HL-60 (cell line): ENCODE results near the gene KHNYN.
"Not testable (repeated sequence)": the region's sequence is repeated elsewhere in the genome, so short reads cannot be mapped to it uniquely, and the experiment has no call there.

ENCODE experiments used
- DNase-seq, 2 experiments: peaks; one replicate each; pipeline ENCODE4 v3.0.0-alpha.2; 2010 to 2020; ENCODE audit warnings: low read depth in 1 of 2, low spot score in 1 of 2
- H3K27ac ChIP-seq: fragments of 250-450 bp; sonication (Bioruptor Pico); replicated peaks from 2 replicates; pipeline ENCODE4 v1.5.1; 2020; ENCODE audit warnings: mild to moderate bottlenecking, moderate library complexity
- H3K27me3 ChIP-seq: fragments of 250-450 bp; sonication (Bioruptor Pico); 2 replicates; pipeline ENCODE4 v1.5.1; 2021; ENCODE audit warnings: mild to moderate bottlenecking, moderate library complexity; ENCODE audit not compliant: insufficient read depth, poor library complexity, severe bottlenecking
- H3K4me3 ChIP-seq: replicated peaks from 2 replicates; pipeline ENCODE4 v1.5.1; 2011; ENCODE audit warnings: mild to moderate bottlenecking, control low read depth, low read length; ENCODE audit not compliant: insufficient read depth
- CTCF ChIP-seq: IDR thresholded peaks from one replicate; pipeline ENCODE4 v1.5.1; 2011; ENCODE audit warnings: low read length, control low read depth, inconsistent platforms; ENCODE audit not compliant: insufficient read depth
- GABPA ChIP-seq: IDR thresholded peaks from 2 replicates; pipeline ENCODE4 v1.6.1; 2012; ENCODE audit warnings: low read depth
- POLR2AphosphoS5 ChIP-seq: IDR thresholded peaks from 2 replicates; pipeline ENCODE4 v1.6.1; 2012; ENCODE audit warnings: low read depth
- REST ChIP-seq: IDR thresholded peaks from 2 replicates; pipeline ENCODE4 v1.6.1; 2012; ENCODE audit warnings: low read depth; ENCODE audit not compliant: insufficient replicate concordance
- SPI1 ChIP-seq: IDR thresholded peaks from 2 replicates; pipeline ENCODE4 v1.6.1; 2012; ENCODE audit warnings: low read depth, mild to moderate bottlenecking, borderline replicate concordance

KHNYN gene

GRCh38 chr14:24384169-24384568 lies 45.6 kb upstream of the KHNYN start:
- TF ChIP-seq GABPA (no peak), REST (no peak), CTCF (no peak), SPI1 (no peak), POLR2AphosphoS5 (no peak)
- no peak overlapping the region for H3K27ac ChIP-seq
- no peaks in the 10 kb centered on the region for H3K27me3 ChIP-seq
- no peak for DNase-seq
- H3K4me3 ChIP-seq = no peak overlapping the region

GRCh38 chr14:24385524-24385923 lies 44.2 kb upstream of the KHNYN start:
- Histone ChIP-seq H3K4me3 (no peak overlapping the region), H3K27me3 (no peaks in the 10 kb centered on the region), H3K27ac (no peak overlapping the region)
- TF ChIP-seq GABPA = no peak
- no peak for TF ChIP-seq CTCF
- no peak for TF ChIP-seq REST
- no peak for TF ChIP-seq POLR2AphosphoS5
- no peak for TF ChIP-seq SPI1
- DNase-seq = no peak

GRCh38 chr14:24387009-24387345 lies 42.8 kb upstream of the KHNYN start:
- TF ChIP-seq GABPA (no peak), REST (no peak), POLR2AphosphoS5 (no peak), SPI1 (no peak), CTCF (no peak)
- H3K4me3 ChIP-seq = no peak overlapping the region
- no peak overlapping the region for H3K27ac ChIP-seq
- DNase-seq = no peak
- H3K27me3 ChIP-seq = no peaks in the 10 kb centered on the region

- H3K27me3 ChIP-seq, H3K27ac ChIP-seq, DNase-seq, H3K4me3 ChIP-seq: not testable (repeated sequence)
Observed at GRCh38 chr14:24387579-24387978, 42.2 kb upstream of the KHNYN start.
